HEK293T (cell line): ENCODE data around the gene FHAD1.

ENCODE experiments used
- ARNT ChIP-seq: fragments of 450-650 bp; IDR thresholded peaks from 2 replicates; pipeline ENCODE4 v1.6.1; 2017; ENCODE audit warnings: mild to moderate bottlenecking
- BHLHE40 ChIP-seq: fragments of 450-650 bp; IDR thresholded peaks from 2 replicates; pipeline ENCODE4 v1.6.1; 2016; ENCODE audit warnings: mild to moderate bottlenecking, moderate library complexity, borderline replicate concordance
- CTBP1 ChIP-seq: fragments of 450-650 bp; IDR thresholded peaks from 2 replicates; pipeline ENCODE4 v1.6.1; 2016; ENCODE audit warnings: borderline replicate concordance
- ELF4 ChIP-seq: fragments of 450-650 bp; IDR thresholded peaks from 2 replicates; pipeline ENCODE4 v1.6.1; 2017; ENCODE audit warnings: antibody characterized with exemption
- FOXA1 ChIP-seq: fragments of 450-650 bp; IDR thresholded peaks from 2 replicates; pipeline ENCODE4 v1.6.1; 2016; ENCODE audit warnings: mild to moderate bottlenecking
- FOXK2 ChIP-seq: fragments of 450-650 bp; IDR thresholded peaks from 2 replicates; pipeline ENCODE4 v1.6.1; 2016; ENCODE audit warnings: mild to moderate bottlenecking
- FOXM1 ChIP-seq: fragments of 450-650 bp; IDR thresholded peaks from 2 replicates; pipeline ENCODE4 v1.6.1; 2017; ENCODE audit warnings: mild to moderate bottlenecking, borderline replicate concordance
- HDGF ChIP-seq: fragments of 450-650 bp; IDR thresholded peaks from 2 replicates; pipeline ENCODE4 v1.6.1; 2017; ENCODE audit warnings: antibody characterized with exemption, borderline replicate concordance
- L3MBTL2 ChIP-seq: fragments of 450-650 bp; conservative IDR thresholded peaks from 2 replicates; pipeline ENCODE4 v1.6.1; 2016; ENCODE audit warnings: mild to moderate bottlenecking
- LEF1 ChIP-seq: fragments of 450-650 bp; IDR thresholded peaks from 2 replicates; pipeline ENCODE4 v1.6.1; 2017; ENCODE audit warnings: mild to moderate bottlenecking, borderline replicate concordance
- NFRKB ChIP-seq: fragments of 450-650 bp; IDR thresholded peaks from 2 replicates; pipeline ENCODE4 v1.6.1; 2016; ENCODE audit warnings: mild to moderate bottlenecking, moderate library complexity
- SP1 ChIP-seq: fragments of 450-650 bp; IDR thresholded peaks from 2 replicates; pipeline ENCODE4 v1.6.1; 2017
- SUZ12 ChIP-seq: fragments of 450-650 bp; IDR thresholded peaks from 2 replicates; pipeline ENCODE4 v1.6.1; 2016; ENCODE audit warnings: mild to moderate bottlenecking
- ZNF384 ChIP-seq: fragments of 450-650 bp; IDR thresholded peaks from 2 replicates; pipeline ENCODE4 v1.6.1; 2016

- TF ChIP-seq SP1 = no peak
- TF ChIP-seq FOXM1 = no peak
- no peak for TF ChIP-seq ELF4
- no peak for TF ChIP-seq L3MBTL2
- TF ChIP-seq HDGF = no peak
- no peak for TF ChIP-seq SUZ12
- TF ChIP-seq BHLHE40 = no peak
- TF ChIP-seq LEF1 = no peak
- TF ChIP-seq CTBP1 = no peak
- TF ChIP-seq FOXK2 = no peak
- TF ChIP-seq ZNF384 = no peak
- TF ChIP-seq NFRKB = no peak
- TF ChIP-seq ARNT = no peak
- TF ChIP-seq FOXA1 = no peak
These were observed 34.1 kb upstream of the FHAD1 start for GRCh38 chr1:15212954-15213291.
